GM23248 (cell line): ENCODE results near the gene PPP2R3B.

Experiments
- EZH2 ChIP-seq: fragments of 200-600 bp; sonication (generic); IDR thresholded peaks from 2 replicates; pipeline ENCODE4 v1.6.1; 2018; ENCODE audit warnings: antibody characterized with exemption, mild to moderate bottlenecking; ENCODE audit not compliant: insufficient read depth, poor library complexity, severe bottlenecking
- EZH2phosphoT487 ChIP-seq: fragments of 200-600 bp; sonication (generic); IDR thresholded peaks from 2 replicates; pipeline ENCODE4 v1.6.1; 2018; ENCODE audit warnings: antibody characterized with exemption, moderate library complexity, mild to moderate bottlenecking, low read depth; ENCODE audit not compliant: insufficient read depth

GRCh38 chrX:334331-334891 is 52.3 kb downstream of the PPP2R3B start:
- TF ChIP-seq EZH2phosphoT487 (no peak), EZH2 (no peak)
